ENCODE data around the gene ZNF652.

Gene ZNF652

GRCh38 chr17:49356320-49356719 lies 5.7 kb downstream of the ZNF652 start:
- no peak for DNase-seq

GRCh38 chr17:49353607-49354006 lies 8.4 kb downstream of the ZNF652 start:
- no peak for DNase-seq

GRCh38 chr17:49352587-49353154 lies 9.4 kb downstream of the ZNF652 start:
- DNase-seq, result no peak

- DNase-seq, result no peak
Measured at GRCh38 chr17:49351572-49352140, 10.4 kb downstream of the ZNF652 start.

GRCh38 chr17:49349541-49349940 lies 12.5 kb downstream of the ZNF652 start:
- DNase-seq, result no peak

GRCh38 chr17:49344914-49345313 lies 17.1 kb downstream of the ZNF652 start:
- DNase-seq, result no peak

GRCh38 chr17:49343273-49343672 lies 18.8 kb downstream of the ZNF652 start:
- DNase-seq, result no peak

GRCh38 chr17:49342575-49342936 lies 19.5 kb downstream of the ZNF652 start:
- no peak for DNase-seq

- no peak for DNase-seq
Measured at GRCh38 chr17:49341356-49341755, 20.7 kb downstream of the ZNF652 start.

- no peak for DNase-seq
Measured at GRCh38 chr17:49339354-49339753, 22.7 kb downstream of the ZNF652 start.

- DNase-seq, result no peak
Measured at GRCh38 chr17:49338883-49339282, 23.2 kb downstream of the ZNF652 start.

GRCh38 chr17:49337884-49338283 lies 24.2 kb downstream of the ZNF652 start:
- no peak for DNase-seq

- no peak for DNase-seq
Measured at GRCh38 chr17:49334744-49335512, 27.1 kb downstream of the ZNF652 start.

GRCh38 chr17:49333804-49334203 lies 28.2 kb downstream of the ZNF652 start:
- DNase-seq, result no peak

- DNase-seq, result no peak
Measured at GRCh38 chr17:49327835-49328784, 33.9 kb downstream of the ZNF652 start.

GRCh38 chr17:49325980-49326379 lies 36.1 kb downstream of the ZNF652 start:
- DNase-seq, result no peak

- DNase-seq, result no peak
Measured at GRCh38 chr17:49318435-49318965, 43.5 kb downstream of the ZNF652 start.

GRCh38 chr17:49316889-49317675 lies 45.0 kb downstream of the ZNF652 start:
- DNase-seq, result no peak

GRCh38 chr17:49316258-49316570 lies 45.8 kb downstream of the ZNF652 start:
- DNase-seq, result no peak

- peak; percentile 75 to 80 for DNase-seq
Measured at GRCh38 chr17:49315551-49316257, 46.3 kb downstream of the ZNF652 start.

GRCh38 chr17:49312722-49313121 lies 49.3 kb downstream of the ZNF652 start:
- DNase-seq, result no peak

- no peak for DNase-seq
Measured at GRCh38 chr17:49299996-49300395, 62.1 kb downstream of the ZNF652 start.

Measured in stimulated activated CD4-positive, alpha-beta T cell treated with anti-CD3 and anti-CD28 coated beads, Interleukin-2, amount 100 ng/mL, for 24 hours (primary cell).